DOHH2 (cell line): ENCODE results near the gene ST6GAL1.

Experiments used
- EZH2phosphoT487 ChIP-seq: fragments of 200-600 bp; sonication (generic); IDR thresholded peaks from 2 replicates; pipeline ENCODE4 v1.6.1; 2017; ENCODE audit warnings: borderline replicate concordance, mild to moderate bottlenecking, antibody characterized with exemption, low read length, moderate library complexity, mixed read lengths
- TF ChIP-seq, protein P1 (sequence below): fragments of 200-600 bp; sonication (generic); IDR thresholded peaks from one replicate; pipeline ENCODE4 v1.5.1; 2014; ENCODE audit warnings: antibody characterized with exemption, mild to moderate bottlenecking, low read depth, low read length; ENCODE audit not compliant: poor library complexity, severe bottlenecking

DNA sequence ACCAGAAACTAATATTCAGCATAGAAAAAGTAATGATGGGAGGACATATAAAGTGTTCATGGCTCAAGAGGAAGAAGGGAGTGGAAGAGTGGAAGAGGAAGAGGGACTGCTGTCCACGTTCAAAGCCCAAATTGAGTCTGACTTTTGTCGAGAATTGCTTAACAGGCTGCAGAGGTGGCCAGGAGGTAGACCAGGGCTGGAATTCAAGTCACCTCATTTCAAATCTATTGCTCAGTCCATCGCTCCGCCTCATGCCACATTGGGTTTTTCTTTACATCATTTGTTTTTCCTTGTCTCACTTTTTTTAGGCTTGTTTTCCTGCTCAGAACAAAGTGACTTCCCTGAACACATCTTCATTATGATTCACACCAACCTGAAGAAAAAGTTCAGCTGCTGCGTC lies 112.0 kb downstream of the ST6GAL1 start:
- TF ChIP-seq, protein P1, sequence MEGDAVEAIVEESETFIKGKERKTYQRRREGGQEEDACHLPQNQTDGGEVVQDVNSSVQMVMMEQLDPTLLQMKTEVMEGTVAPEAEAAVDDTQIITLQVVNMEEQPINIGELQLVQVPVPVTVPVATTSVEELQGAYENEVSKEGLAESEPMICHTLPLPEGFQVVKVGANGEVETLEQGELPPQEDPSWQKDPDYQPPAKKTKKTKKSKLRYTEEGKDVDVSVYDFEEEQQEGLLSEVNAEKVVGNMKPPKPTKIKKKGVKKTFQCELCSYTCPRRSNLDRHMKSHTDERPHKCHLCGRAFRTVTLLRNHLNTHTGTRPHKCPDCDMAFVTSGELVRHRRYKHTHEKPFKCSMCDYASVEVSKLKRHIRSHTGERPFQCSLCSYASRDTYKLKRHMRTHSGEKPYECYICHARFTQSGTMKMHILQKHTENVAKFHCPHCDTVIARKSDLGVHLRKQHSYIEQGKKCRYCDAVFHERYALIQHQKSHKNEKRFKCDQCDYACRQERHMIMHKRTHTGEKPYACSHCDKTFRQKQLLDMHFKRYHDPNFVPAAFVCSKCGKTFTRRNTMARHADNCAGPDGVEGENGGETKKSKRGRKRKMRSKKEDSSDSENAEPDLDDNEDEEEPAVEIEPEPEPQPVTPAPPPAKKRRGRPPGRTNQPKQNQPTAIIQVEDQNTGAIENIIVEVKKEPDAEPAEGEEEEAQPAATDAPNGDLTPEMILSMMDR = no peak
- no peak for TF ChIP-seq EZH2phosphoT487
